RCC 7860 (cell line): ENCODE data around the gene RASAL2.
"Not testable (repeated sequence)": the region's sequence is repeated elsewhere in the genome, so short reads cannot be mapped to it uniquely, and the experiment has no call there.

ENCODE experiments used
- DNase-seq: peaks from one replicate; pipeline ENCODE4 v3.0.0-alpha.2; 2015; ENCODE audit warnings: low spot score
- FAIRE-seq: peaks from 2 replicates; lab custom pipeline; 2012; peaks lifted over from hg19 to GRCh38; lab: Jason Lieb, UNC

RASAL2 gene

GRCh38 chr1:178271471-178271870, 177.6 kb downstream of the RASAL2 start:
- FAIRE-seq: no peak
- no peak for DNase-seq

GRCh38 chr1:178273707-178274410, 180.0 kb downstream of the RASAL2 start:
- FAIRE-seq: peak; percentile 95
- peak; percentile 79 for DNase-seq

GRCh38 chr1:178275049-178275448, 181.1 kb downstream of the RASAL2 start:
- DNase-seq (no peak), FAIRE-seq (no peak)

- DNase-seq (peak; percentile 37), FAIRE-seq (peak; percentile 67)
Observed at GRCh38 chr1:178275553-178275952, 181.6 kb downstream of the RASAL2 start.

- DNase-seq (no peak), FAIRE-seq (no peak)
Observed at GRCh38 chr1:178277793-178278530, 184.1 kb downstream of the RASAL2 start.

- FAIRE-seq (no peak), DNase-seq (no peak)
Observed at GRCh38 chr1:178278916-178279686, 185.2 kb downstream of the RASAL2 start.

- peak; percentile 79 for FAIRE-seq
- peak; percentile 44 for DNase-seq
Observed at GRCh38 chr1:178282949-178283367, 189.1 kb downstream of the RASAL2 start.

- FAIRE-seq (no peak), DNase-seq (no peak)
Observed at GRCh38 chr1:178283409-178283808, 189.5 kb downstream of the RASAL2 start.

- FAIRE-seq (no peak), DNase-seq (no peak)
Observed at GRCh38 chr1:178284058-178284457, 190.2 kb downstream of the RASAL2 start.

- FAIRE-seq: no peak
- no peak for DNase-seq
Observed at GRCh38 chr1:178291166-178291565, 197.3 kb downstream of the RASAL2 start.

- FAIRE-seq (no peak), DNase-seq (no peak)
Observed at GRCh38 chr1:178294654-178295053, 200.8 kb downstream of the RASAL2 start.

- FAIRE-seq (no peak), DNase-seq (no peak)
Observed at GRCh38 chr1:178300352-178300699, 206.4 kb downstream of the RASAL2 start.

- FAIRE-seq: no peak
- no peak for DNase-seq
Observed at GRCh38 chr1:178301141-178301540, 207.2 kb downstream of the RASAL2 start.

GRCh38 chr1:178307264-178307663, 213.4 kb downstream of the RASAL2 start:
- FAIRE-seq (no peak), DNase-seq (no peak)

- FAIRE-seq (peak; percentile 72), DNase-seq (no peak)
Observed at GRCh38 chr1:178308438-178308837, 214.5 kb downstream of the RASAL2 start.

- peak; percentile 76 for DNase-seq
- peak; percentile 78 for FAIRE-seq
Observed at GRCh38 chr1:178310685-178311105, 216.8 kb downstream of the RASAL2 start.

- FAIRE-seq: no peak
- DNase-seq: no peak
Observed at GRCh38 chr1:178311164-178311563, 217.3 kb downstream of the RASAL2 start.

- FAIRE-seq, DNase-seq: not testable (repeated sequence)
Observed at GRCh38 chr1:178320280-178320982, 226.5 kb downstream of the RASAL2 start.

GRCh38 chr1:178323067-178323466, 229.2 kb downstream of the RASAL2 start:
- no peak for DNase-seq
- FAIRE-seq: no peak

GRCh38 chr1:178324003-178324402, 230.1 kb downstream of the RASAL2 start:
- FAIRE-seq (no peak), DNase-seq (no peak)

- no peak for DNase-seq
- no peak for FAIRE-seq
Observed at GRCh38 chr1:178328728-178329127, 234.8 kb downstream of the RASAL2 start.
